ENCODE data around the gene SQSTM1.

- TF ChIP-seq CTCF (IDR thresholded peaks at IDR 0.05; ENCODE audit: insufficient read depth, low read length, poor library complexity, severe bottlenecking) (no peak), EZH2phosphoT487 (conservative IDR thresholded peaks at IDR 0.05; ENCODE audit: low read length) (no peak)
Measured at GRCh38 chr5:179874536-179875292, 54.0 kb downstream of the SQSTM1 start.
